ENCODE data around the gene SAT2.

- TF ChIP-seq, protein P1, sequence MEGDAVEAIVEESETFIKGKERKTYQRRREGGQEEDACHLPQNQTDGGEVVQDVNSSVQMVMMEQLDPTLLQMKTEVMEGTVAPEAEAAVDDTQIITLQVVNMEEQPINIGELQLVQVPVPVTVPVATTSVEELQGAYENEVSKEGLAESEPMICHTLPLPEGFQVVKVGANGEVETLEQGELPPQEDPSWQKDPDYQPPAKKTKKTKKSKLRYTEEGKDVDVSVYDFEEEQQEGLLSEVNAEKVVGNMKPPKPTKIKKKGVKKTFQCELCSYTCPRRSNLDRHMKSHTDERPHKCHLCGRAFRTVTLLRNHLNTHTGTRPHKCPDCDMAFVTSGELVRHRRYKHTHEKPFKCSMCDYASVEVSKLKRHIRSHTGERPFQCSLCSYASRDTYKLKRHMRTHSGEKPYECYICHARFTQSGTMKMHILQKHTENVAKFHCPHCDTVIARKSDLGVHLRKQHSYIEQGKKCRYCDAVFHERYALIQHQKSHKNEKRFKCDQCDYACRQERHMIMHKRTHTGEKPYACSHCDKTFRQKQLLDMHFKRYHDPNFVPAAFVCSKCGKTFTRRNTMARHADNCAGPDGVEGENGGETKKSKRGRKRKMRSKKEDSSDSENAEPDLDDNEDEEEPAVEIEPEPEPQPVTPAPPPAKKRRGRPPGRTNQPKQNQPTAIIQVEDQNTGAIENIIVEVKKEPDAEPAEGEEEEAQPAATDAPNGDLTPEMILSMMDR (optimal IDR thresholded peaks at IDR 0.05 in 1 of 3, IDR thresholded peaks at IDR 0.05 in 1 of 3, conservative IDR thresholded peaks at IDR 0.05 in 1 of 3; ENCODE audit: extremely low read depth in 1 of 3, insufficient read depth in 2 of 3, low read length in 3 of 3): no peak
- TF ChIP-seq EZH2 (IDR thresholded peaks at IDR 0.05; ENCODE audit: low read length): no peak
Observed at GRCh38 chr17:7593296-7593695, 34.3 kb downstream of the SAT2 start.

Measured in keratinocyte (primary cell).